Endothelial cell of umbilical vein (primary cell): ENCODE data around the gene PRKAR1A.

Experiments used
- CTCF ChIP-seq, 2 donors: IDR thresholded peaks; 1 replicate in 1 of 2; 2 replicates in 1 of 2; pipeline ENCODE4 v1.5.1; 2011; ENCODE audit warnings: low read length in 2 of 2, mild to moderate bottlenecking in 2 of 2, moderate library complexity in 2 of 2, control low read depth in 1 of 2, inconsistent platforms in 1 of 2, low read depth in 1 of 2; ENCODE audit not compliant: insufficient read depth in 1 of 2; ENCODE audit errors: extremely low read depth in 1 of 2
- EZH2 ChIP-seq: IDR thresholded peaks from 2 replicates; pipeline ENCODE4 v1.6.1; 2012; ENCODE audit warnings: borderline replicate concordance, low read depth, mild to moderate bottlenecking, moderate library complexity, low read length, inconsistent platforms; ENCODE audit not compliant: severe bottlenecking
- GATA2 ChIP-seq: IDR thresholded peaks from 2 replicates; pipeline ENCODE4 v1.7.0; 2011; ENCODE audit warnings: low read depth, mild to moderate bottlenecking, moderate library complexity, mixed read lengths, low read length; ENCODE audit not compliant: insufficient read length, insufficient read depth
- JUN ChIP-seq: IDR thresholded peaks from 2 replicates; pipeline ENCODE4 v1.6.1; 2011; ENCODE audit warnings: borderline replicate concordance, low read depth; ENCODE audit not compliant: insufficient read length, insufficient read depth
- MAX ChIP-seq: IDR thresholded peaks from 2 replicates; pipeline ENCODE4 v1.6.1; 2011; ENCODE audit not compliant: insufficient read depth, insufficient read length
- MYC ChIP-seq: IDR thresholded peaks from one replicate; pipeline ENCODE4 v1.6.1; 2011; ENCODE audit warnings: mild to moderate bottlenecking, low read depth, low read length
- POLR2A ChIP-seq: IDR thresholded peaks from 2 replicates; pipeline ENCODE4 v1.6.1; 2012; ENCODE audit warnings: low read depth, mild to moderate bottlenecking, control low read depth, low read length
- POLR2AphosphoS5 ChIP-seq: IDR thresholded peaks from 2 replicates; pipeline ENCODE4 v1.6.1; 2012; ENCODE audit warnings: low read depth, mild to moderate bottlenecking, control low read depth, low read length, moderate library complexity; ENCODE audit not compliant: insufficient read depth

- TF ChIP-seq CTCF (IDR thresholded peaks at IDR 0.05; ENCODE audit: extremely low read depth in 1 of 2, insufficient read depth in 1 of 2, low read depth in 1 of 2, low read length in 2 of 2) (no peak), EZH2 (no peak), POLR2A (no peak), MAX (no peak), POLR2AphosphoS5 (no peak), GATA2 (no peak), JUN (no peak), MYC (no peak)
Measured at GRCh38 chr17:68567035-68567434, 54.8 kb downstream of the PRKAR1A start.
